WTC11 (cell line): ENCODE measurements around the gene CTIF.

Source experiments
- CREB1 ChIP-seq: sonication (generic); formaldehyde crosslinking; IDR thresholded peaks from 2 replicates; pipeline ENCODE4 v1.8.0; 2023; ENCODE audit warnings: mild to moderate bottlenecking, missing genetic modification reagents
- ESRRA ChIP-seq: sonication (generic); formaldehyde crosslinking; IDR thresholded peaks from 2 replicates; pipeline ENCODE4 v1.8.1; 2022; ENCODE audit warnings: mild to moderate bottlenecking, missing genetic modification reagents, borderline replicate concordance
- FOXJ3 ChIP-seq: sonication (generic); formaldehyde crosslinking; IDR thresholded peaks from 2 replicates; pipeline ENCODE4 v1.9.0; 2021; ENCODE audit warnings: missing genetic modification reagents, mild to moderate bottlenecking, borderline replicate concordance
- FOXP1 ChIP-seq: sonication (generic); formaldehyde crosslinking; IDR thresholded peaks from 2 replicates; pipeline ENCODE4 v1.8.0; 2022; ENCODE audit warnings: missing genetic modification reagents, mild to moderate bottlenecking, moderate library complexity, borderline replicate concordance
- NFE2L1 ChIP-seq: sonication (generic); formaldehyde crosslinking; IDR thresholded peaks from 2 replicates; pipeline ENCODE4 v1.8.1; 2023; ENCODE audit warnings: missing genetic modification reagents
- NFYB ChIP-seq: sonication (generic); formaldehyde crosslinking; conservative IDR thresholded peaks from 2 replicates; pipeline ENCODE4 v1.8.0; 2022; ENCODE audit warnings: low read depth, missing genetic modification reagents
- TP53 ChIP-seq: sonication (generic); formaldehyde crosslinking; IDR thresholded peaks from 2 replicates; pipeline ENCODE4 v1.8.1; 2023; ENCODE audit warnings: mild to moderate bottlenecking, missing genetic modification reagents
- TF ChIP-seq, protein P1 (sequence below): fragments of 200-600 bp; IDR thresholded peaks from 2 replicates; pipeline ENCODE4 v1.8.0; 2022; ENCODE audit warnings: antibody characterized with exemption
- TF ChIP-seq, protein P2 (sequence below): sonication (generic); formaldehyde crosslinking; IDR thresholded peaks from 2 replicates; pipeline ENCODE4 v1.8.1; 2022; ENCODE audit warnings: low read depth, missing genetic modification reagents, borderline replicate concordance
- TF ChIP-seq, protein P3 (sequence below): fragments of 250-450 bp; sonication (Bioruptor Pico); IDR thresholded peaks from 2 replicates; pipeline ENCODE4 v1.8.0; 2021; ENCODE audit warnings: mild to moderate bottlenecking
- TF ChIP-seq, protein P4 (sequence below): sonication (generic); formaldehyde crosslinking; conservative IDR thresholded peaks from 2 replicates; pipeline ENCODE4 v1.8.1; 2023; ENCODE audit warnings: mild to moderate bottlenecking, low read depth, missing genetic modification reagents, moderate library complexity
- TF ChIP-seq, protein P5 (sequence below): sonication (generic); formaldehyde crosslinking; IDR thresholded peaks from 2 replicates; pipeline ENCODE4 v1.8.1; 2022; ENCODE audit warnings: mild to moderate bottlenecking, moderate library complexity, missing genetic modification reagents
- TF ChIP-seq, protein P6 (sequence below): sonication (generic); formaldehyde crosslinking; conservative IDR thresholded peaks from 2 replicates; pipeline ENCODE4 v1.8.1; 2022; ENCODE audit warnings: mild to moderate bottlenecking, missing genetic modification reagents

DNA sequence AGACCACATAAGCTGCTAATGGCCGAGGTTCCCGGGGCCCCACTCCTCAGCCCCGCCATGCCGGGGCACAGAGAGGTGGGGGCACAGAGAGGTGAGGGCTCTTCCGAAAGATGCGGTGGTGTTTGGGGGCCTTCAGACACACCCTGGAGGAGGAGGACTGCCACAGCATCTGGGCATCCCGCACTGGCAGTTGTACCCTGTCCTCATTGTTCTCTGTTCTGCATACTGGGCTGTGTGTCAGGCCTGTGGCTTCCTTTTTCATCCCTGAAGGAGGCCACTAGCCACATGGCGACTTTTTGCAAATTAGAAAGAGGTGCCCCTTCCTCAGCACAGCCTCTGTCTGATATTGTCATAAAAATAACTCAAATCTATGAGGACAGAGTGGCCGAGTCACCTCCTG, 150.1 kb downstream of the CTIF start:
- TF ChIP-seq FOXP1 (no peak), NFE2L1 (CRISPR knock-in tag) (no peak), ESRRA (no peak), CREB1 (CRISPR knock-in tag) (no peak), NFYB (CRISPR knock-in tag) (no peak), TP53 (CRISPR knock-in tag) (no peak), FOXJ3 (no peak)
- TF ChIP-seq, protein P1, sequence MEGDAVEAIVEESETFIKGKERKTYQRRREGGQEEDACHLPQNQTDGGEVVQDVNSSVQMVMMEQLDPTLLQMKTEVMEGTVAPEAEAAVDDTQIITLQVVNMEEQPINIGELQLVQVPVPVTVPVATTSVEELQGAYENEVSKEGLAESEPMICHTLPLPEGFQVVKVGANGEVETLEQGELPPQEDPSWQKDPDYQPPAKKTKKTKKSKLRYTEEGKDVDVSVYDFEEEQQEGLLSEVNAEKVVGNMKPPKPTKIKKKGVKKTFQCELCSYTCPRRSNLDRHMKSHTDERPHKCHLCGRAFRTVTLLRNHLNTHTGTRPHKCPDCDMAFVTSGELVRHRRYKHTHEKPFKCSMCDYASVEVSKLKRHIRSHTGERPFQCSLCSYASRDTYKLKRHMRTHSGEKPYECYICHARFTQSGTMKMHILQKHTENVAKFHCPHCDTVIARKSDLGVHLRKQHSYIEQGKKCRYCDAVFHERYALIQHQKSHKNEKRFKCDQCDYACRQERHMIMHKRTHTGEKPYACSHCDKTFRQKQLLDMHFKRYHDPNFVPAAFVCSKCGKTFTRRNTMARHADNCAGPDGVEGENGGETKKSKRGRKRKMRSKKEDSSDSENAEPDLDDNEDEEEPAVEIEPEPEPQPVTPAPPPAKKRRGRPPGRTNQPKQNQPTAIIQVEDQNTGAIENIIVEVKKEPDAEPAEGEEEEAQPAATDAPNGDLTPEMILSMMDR: no peak
- TF ChIP-seq, protein P2, sequence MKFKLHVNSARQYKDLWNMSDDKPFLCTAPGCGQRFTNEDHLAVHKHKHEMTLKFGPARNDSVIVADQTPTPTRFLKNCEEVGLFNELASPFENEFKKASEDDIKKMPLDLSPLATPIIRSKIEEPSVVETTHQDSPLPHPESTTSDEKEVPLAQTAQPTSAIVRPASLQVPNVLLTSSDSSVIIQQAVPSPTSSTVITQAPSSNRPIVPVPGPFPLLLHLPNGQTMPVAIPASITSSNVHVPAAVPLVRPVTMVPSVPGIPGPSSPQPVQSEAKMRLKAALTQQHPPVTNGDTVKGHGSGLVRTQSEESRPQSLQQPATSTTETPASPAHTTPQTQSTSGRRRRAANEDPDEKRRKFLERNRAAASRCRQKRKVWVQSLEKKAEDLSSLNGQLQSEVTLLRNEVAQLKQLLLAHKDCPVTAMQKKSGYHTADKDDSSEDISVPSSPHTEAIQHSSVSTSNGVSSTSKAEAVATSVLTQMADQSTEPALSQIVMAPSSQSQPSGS (CRISPR knock-in tag): no peak
- TF ChIP-seq, protein P3, sequence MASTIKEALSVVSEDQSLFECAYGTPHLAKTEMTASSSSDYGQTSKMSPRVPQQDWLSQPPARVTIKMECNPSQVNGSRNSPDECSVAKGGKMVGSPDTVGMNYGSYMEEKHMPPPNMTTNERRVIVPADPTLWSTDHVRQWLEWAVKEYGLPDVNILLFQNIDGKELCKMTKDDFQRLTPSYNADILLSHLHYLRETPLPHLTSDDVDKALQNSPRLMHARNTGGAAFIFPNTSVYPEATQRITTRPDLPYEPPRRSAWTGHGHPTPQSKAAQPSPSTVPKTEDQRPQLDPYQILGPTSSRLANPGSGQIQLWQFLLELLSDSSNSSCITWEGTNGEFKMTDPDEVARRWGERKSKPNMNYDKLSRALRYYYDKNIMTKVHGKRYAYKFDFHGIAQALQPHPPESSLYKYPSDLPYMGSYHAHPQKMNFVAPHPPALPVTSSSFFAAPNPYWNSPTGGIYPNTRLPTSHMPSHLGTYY: no peak
- TF ChIP-seq, protein P4, sequence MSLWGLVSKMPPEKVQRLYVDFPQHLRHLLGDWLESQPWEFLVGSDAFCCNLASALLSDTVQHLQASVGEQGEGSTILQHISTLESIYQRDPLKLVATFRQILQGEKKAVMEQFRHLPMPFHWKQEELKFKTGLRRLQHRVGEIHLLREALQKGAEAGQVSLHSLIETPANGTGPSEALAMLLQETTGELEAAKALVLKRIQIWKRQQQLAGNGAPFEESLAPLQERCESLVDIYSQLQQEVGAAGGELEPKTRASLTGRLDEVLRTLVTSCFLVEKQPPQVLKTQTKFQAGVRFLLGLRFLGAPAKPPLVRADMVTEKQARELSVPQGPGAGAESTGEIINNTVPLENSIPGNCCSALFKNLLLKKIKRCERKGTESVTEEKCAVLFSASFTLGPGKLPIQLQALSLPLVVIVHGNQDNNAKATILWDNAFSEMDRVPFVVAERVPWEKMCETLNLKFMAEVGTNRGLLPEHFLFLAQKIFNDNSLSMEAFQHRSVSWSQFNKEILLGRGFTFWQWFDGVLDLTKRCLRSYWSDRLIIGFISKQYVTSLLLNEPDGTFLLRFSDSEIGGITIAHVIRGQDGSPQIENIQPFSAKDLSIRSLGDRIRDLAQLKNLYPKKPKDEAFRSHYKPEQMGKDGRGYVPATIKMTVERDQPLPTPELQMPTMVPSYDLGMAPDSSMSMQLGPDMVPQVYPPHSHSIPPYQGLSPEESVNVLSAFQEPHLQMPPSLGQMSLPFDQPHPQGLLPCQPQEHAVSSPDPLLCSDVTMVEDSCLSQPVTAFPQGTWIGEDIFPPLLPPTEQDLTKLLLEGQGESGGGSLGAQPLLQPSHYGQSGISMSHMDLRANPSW (CRISPR knock-in tag): no peak
- TF ChIP-seq, protein P5, sequence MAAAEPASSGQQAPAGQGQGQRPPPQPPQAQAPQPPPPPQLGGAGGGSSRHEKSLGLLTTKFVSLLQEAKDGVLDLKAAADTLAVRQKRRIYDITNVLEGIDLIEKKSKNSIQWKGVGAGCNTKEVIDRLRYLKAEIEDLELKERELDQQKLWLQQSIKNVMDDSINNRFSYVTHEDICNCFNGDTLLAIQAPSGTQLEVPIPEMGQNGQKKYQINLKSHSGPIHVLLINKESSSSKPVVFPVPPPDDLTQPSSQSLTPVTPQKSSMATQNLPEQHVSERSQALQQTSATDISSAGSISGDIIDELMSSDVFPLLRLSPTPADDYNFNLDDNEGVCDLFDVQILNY (CRISPR knock-in tag): no peak
- TF ChIP-seq, protein P6, sequence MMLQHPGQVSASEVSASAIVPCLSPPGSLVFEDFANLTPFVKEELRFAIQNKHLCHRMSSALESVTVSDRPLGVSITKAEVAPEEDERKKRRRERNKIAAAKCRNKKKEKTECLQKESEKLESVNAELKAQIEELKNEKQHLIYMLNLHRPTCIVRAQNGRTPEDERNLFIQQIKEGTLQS: no peak
